HepG2 (cell line): ENCODE data around the gene SOX5.

ENCODE experiments used
- CTCF ChIP-seq: sonication (generic); formaldehyde crosslinking; IDR thresholded peaks from 2 replicates; pipeline ENCODE4 v1.5.0; 2020; ENCODE audit warnings: mild to moderate bottlenecking, missing genetic modification reagents, moderate library complexity
- ELF4 ChIP-seq: sonication (generic); formaldehyde crosslinking; IDR thresholded peaks from 2 replicates; pipeline ENCODE4 v1.5.0; 2020; ENCODE audit warnings: missing genetic modification reagents, mild to moderate bottlenecking, moderate library complexity, borderline replicate concordance
- TCF12 ChIP-seq, 2 experiments: fragments of 450-650 bp in 1 of 2; sonication (generic) in 1 of 2; formaldehyde crosslinking in 1 of 2; IDR thresholded peaks; 2 replicates each; pipeline versions ENCODE4 v1.6.1 to v1.8.0; 2017 to 2022; ENCODE audit warnings: antibody characterized with exemption in 1 of 2, mild to moderate bottlenecking in 1 of 2, missing genetic modification reagents in 1 of 2, moderate library complexity in 1 of 2
- U2AF2 ChIP-seq: fragments of 200-400 bp; formaldehyde crosslinking; IDR thresholded peaks from 2 replicates; pipeline ENCODE4 v1.6.1; 2017; ENCODE audit warnings: low read depth, mild to moderate bottlenecking, low read length
- ZNF607 ChIP-seq: sonication (generic); formaldehyde crosslinking; IDR thresholded peaks from 2 replicates; pipeline ENCODE4 v1.5.1; 2020; ENCODE audit warnings: missing genetic modification reagents, mild to moderate bottlenecking, borderline replicate concordance
- ZNF746 ChIP-seq: sonication (generic); formaldehyde crosslinking; IDR thresholded peaks from 2 replicates; pipeline ENCODE4 v1.8.0; 2022; ENCODE audit warnings: mild to moderate bottlenecking, missing genetic modification reagents
- ZNF777 ChIP-seq: sonication (generic); formaldehyde crosslinking; IDR thresholded peaks from 2 replicates; pipeline ENCODE4 v1.4.0; 2020; ENCODE audit warnings: missing genetic modification reagents
- ZNF891 ChIP-seq: sonication (generic); formaldehyde crosslinking; IDR thresholded peaks from 2 replicates; pipeline ENCODE4 v1.5.0; 2020; ENCODE audit warnings: mild to moderate bottlenecking, missing genetic modification reagents

- TF ChIP-seq ZNF891 (no peak), ZNF607 (CRISPR knock-in tag) (no peak), CTCF (CRISPR knock-in tag) (no peak), ZNF777 (CRISPR knock-in tag) (no peak), TCF12 (IDR thresholded peaks at IDR 0.05) (no peak), TCF12 (CRISPR knock-in tag; IDR thresholded peaks at IDR 0.05) (no peak), ELF4 (CRISPR knock-in tag) (no peak), U2AF2 (no peak), ZNF746 (CRISPR knock-in tag) (no peak)
These were observed 174.3 kb downstream of the SOX5 start for GRCh38 chr12:23775208-23775607.
